Stimulated activated CD4-positive, alpha-beta T cell treated with anti-CD3 and anti-CD28 coated beads, Interleukin-12 subunit alpha, Interleukin-12 subunit beta, amount 100 ng/mL, for 48 hours (primary cell): ENCODE measurements around the gene CAPN9.
"Not testable (repeated sequence)": the region's sequence is repeated elsewhere in the genome, so short reads cannot be mapped to it uniquely, and the experiment has no call there.

Source experiments
- DNase-seq, 3 donors: peaks; one replicate each; pipeline ENCODE4 v3.0.0-alpha.2; 2020; ENCODE audit warnings: low read depth in 2 of 3, low spot score in 1 of 3

The CAPN9 gene

DNA sequence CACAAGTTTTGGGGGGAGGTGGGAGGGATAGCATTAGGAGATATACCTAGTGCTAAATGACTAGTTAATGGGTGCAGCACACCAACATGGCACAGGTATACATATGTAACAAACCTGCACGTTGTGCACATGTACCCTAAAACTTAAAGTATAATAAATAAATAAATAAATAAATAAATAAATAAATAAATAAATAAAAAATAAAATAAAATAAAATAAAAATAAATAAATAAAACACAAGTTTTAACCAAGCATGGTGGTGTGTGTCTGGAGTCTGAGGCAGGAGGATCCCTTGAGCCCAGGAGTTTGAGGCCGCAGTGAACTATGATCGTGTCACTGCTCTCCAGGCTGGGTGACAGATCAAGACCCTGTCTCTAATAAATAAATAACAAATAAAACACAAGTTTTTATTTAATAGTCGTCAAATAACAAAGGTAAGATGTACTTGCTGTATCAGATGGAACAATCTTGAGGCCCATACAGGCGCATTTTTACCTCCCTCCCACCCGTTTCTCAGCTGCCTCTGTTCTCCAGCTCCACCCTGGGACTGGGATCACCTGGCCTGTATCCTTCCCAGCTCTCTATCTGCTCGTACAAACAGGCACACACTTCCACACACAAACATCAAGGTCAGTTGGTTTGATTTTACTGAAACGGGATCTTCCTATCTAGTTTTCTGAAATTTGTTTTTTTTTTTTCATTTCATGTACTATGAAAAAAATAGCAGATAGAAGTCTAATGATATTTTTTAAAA lies 20.8 kb downstream of the CAPN9 start:
- DNase-seq = not testable (repeated sequence)

- no peak for DNase-seq
Observed at GRCh38 chr1:230768903-230769570, 21.8 kb downstream of the CAPN9 start.

- no peak for DNase-seq
Observed at GRCh38 chr1:230770317-230770716, 23.1 kb downstream of the CAPN9 start.

GRCh38 chr1:230771773-230772354 lies 24.7 kb downstream of the CAPN9 start:
- DNase-seq = no peak

DNA sequence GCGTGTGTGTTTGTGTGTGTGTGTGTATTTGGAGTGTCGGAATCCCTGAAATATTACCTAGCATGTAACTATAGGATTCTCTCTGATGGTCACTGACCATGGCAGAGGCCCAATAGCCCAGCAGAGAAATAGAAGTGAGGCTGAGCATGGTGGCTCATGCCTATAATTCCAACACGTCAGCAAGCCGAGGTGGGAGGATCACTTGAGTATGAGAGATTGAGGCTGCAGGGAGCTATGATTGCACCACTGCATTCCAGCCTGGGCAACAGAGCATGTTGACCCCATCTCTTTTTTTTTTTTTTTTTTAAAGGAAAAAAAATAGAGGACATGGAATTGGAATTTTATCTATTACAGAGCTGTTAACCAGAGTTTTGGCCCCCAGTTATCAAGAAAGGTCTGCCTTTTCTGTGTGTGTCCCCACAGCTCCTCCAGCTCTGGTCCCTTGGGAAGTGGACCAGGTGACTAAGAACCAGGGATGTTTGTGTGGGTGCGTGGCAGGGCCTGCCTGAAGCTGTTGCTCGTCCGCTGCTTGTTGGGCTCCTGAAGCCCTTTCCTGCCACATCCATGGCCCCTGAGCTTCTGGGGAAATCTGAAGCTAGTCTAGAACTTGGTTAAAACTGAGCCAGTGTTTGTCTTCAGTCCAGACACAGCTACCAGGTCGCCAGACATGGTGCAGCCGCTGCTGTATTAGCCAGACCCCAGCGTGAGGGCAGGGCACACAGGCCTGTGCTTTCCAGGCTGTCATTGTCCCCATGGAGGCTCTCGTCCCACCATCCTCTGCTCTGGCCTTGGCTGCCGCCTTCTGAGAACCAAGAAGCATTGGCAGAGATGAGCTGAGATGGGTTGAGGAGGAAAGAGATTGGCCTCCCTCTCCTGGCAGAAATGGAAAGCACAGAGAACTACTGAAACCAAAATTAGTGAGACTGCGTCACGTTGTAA lies 25.5 kb downstream of the CAPN9 start:
- no peak for DNase-seq

GRCh38 chr1:230773396-230774033 lies 26.3 kb downstream of the CAPN9 start:
- DNase-seq = no peak

GRCh38 chr1:230778916-230779590 lies 31.9 kb downstream of the CAPN9 start:
- no peak for DNase-seq

DNA sequence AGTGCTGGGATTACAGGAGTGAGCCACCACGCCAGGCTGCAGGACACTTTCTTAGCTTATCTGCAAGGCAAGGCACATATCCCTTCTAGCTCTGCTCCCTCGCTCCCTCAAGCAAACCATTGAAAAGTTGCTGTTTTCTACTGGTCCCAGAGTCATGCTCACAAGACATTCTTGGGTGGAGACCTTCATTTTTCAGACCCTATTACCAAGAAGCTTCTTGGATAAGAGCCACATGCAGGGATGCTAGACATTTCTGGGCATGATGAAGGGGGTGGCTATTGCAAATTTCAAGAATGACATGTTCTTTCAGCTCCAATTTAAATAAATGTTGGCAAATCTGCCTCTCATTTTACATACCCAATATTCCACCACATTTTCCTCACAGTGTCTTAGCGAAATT lies 33.9 kb downstream of the CAPN9 start:
- no peak for DNase-seq

DNA sequence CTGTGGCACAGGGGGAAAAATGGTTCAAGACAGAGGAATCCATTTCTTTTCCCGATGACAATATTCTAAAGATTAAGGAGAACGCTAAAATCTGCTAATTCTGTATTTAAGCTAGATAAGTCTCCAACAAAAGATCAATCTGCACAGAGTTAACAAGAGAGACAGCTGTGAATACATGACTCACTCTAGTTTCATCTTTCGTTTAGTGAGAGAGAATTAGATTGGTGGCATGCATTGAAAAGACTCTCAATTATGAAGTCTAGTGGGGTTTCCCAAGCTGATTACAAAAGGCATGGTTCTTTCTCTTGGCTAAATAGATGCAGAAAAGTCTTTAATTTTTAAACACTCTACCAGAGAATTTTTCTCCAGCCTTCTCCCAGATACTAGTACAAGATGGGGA lies 34.4 kb downstream of the CAPN9 start:
- DNase-seq = no peak

DNA sequence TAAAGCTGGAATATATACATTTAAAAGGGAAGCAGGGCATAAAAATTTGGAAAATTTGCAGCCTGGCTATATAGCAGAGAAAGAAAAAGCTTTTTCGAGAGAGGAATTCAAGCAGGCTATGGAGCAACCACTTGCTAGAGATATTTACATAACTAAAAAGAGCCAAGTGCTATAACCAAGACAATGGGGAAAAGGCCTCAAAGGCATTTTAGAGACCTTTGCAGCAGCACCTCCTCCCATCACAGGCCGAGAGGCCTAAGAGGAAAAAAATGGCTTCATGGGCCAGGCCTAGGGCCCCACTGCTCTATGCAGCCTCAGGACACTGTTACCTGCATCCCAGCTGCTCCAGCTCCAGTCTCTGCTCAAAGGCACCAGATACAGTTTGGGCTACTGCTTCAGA lies 37.0 kb downstream of the CAPN9 start:
- no peak for DNase-seq

DNA sequence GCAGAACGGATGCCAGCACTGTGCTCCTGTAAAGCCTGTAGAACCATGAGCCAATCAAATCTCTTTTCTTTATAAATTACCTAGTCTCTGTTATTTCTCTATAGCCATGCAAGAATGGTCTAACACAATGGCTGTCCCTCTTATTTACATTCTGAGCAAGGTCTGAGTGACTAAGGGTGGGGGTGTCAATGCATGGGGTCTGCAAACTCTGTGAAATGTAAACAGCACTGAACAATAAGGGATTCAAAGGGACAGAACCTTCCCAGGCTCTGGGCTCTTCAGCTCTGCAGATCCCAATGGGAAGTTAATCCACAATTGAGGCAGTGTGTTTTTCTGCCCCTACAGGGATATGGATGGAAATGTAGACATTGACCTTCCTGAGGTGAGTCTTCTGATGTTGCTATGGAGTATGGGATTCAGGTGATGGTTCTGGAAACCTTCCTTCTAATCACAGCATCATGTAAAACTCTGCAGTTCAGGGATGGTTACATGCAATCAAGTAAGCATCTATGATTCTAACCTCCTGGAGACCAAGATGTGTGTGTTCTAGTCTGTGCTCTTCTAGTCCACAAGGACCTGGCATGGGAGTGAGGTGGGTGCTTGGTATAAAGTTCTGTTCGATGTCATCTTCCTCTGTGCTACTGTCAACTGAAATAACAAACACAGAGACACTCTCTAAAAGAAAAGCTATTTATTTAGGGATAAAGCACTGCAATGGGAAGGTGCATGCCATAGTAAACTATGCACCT lies 38.6 kb downstream of the CAPN9 start:
- no peak for DNase-seq

- no peak for DNase-seq
Observed at GRCh38 chr1:230786385-230786753, 39.2 kb downstream of the CAPN9 start.

GRCh38 chr1:230787471-230787870 lies 40.3 kb downstream of the CAPN9 start:
- DNase-seq = no peak

GRCh38 chr1:230788561-230789275 lies 41.5 kb downstream of the CAPN9 start:
- DNase-seq = no peak

DNA sequence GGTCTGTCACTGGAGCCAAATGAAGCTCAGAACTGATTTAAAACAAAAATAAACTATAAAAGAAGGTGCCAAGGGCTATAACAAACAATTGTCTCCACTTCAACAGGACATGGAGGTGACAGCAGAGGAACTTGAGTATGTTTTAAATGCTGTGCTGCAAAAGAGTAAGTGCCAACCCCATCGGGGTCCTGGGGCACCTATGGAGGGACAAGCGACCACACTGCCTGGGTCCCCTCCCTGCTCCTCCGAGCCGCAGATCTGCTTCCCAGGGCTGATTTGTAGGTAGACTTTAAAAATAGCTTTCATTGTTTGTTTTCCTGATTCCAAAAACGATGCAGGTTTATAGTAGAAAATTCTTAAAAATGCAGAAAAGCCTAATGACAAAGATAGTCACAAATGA lies 42.8 kb downstream of the CAPN9 start:
- no peak for DNase-seq

- no peak for DNase-seq
Observed at GRCh38 chr1:230791986-230792564, 44.9 kb downstream of the CAPN9 start.

- DNase-seq = no peak
Observed at GRCh38 chr1:230792691-230793462, 45.7 kb downstream of the CAPN9 start.

- no peak for DNase-seq
Observed at GRCh38 chr1:230793463-230793745, 46.2 kb downstream of the CAPN9 start.
